T-helper 2 cell treated with Interferon-gamma antibody and Interleukin-4, amounts not matched to agents 5 μg/mL and 100 μg/mL, for 36 hours (primary cell): ENCODE measurements around the gene EYS.

Experiments
- DNase-seq: peaks from one replicate; pipeline ENCODE4 v3.0.0; 2021; ENCODE audit warnings: low spot score
- H3K27ac Mint-ChIP-seq: one replicate; pipeline ENCODE4 v1.8.0; 2021; ENCODE audit warnings: mild to moderate bottlenecking, mixed read lengths
- H3K27me3 Mint-ChIP-seq: one replicate; pipeline ENCODE4 v1.8.0; 2021; ENCODE audit warnings: low read depth, mixed read lengths
- H3K36me3 Mint-ChIP-seq: one replicate; pipeline ENCODE4 v1.8.0; 2021; ENCODE audit warnings: low read depth, mixed read lengths
- H3K4me1 Mint-ChIP-seq: one replicate; pipeline ENCODE4 v1.8.0; 2021; ENCODE audit warnings: low read depth, mixed read lengths
- H3K4me3 Mint-ChIP-seq: one replicate; pipeline ENCODE4 v1.8.0; 2022; ENCODE audit warnings: mild to moderate bottlenecking, moderate library complexity, mixed read lengths
- H3K9me3 Mint-ChIP-seq: one replicate; pipeline ENCODE4 v1.8.0; 2021; ENCODE audit warnings: mixed read lengths

Gene EYS

GRCh38 chr6:64225503-64225902 lies 1481.5 kb downstream of the EYS start:
- no peaks in the 10 kb centered on the region for H3K36me3 Mint-ChIP-seq
- no peak overlapping the region for H3K4me3 Mint-ChIP-seq
- no peaks in the 10 kb centered on the region for H3K9me3 Mint-ChIP-seq
- no peaks in the 10 kb centered on the region for H3K4me1 Mint-ChIP-seq
- no peaks in the 10 kb centered on the region for H3K27me3 Mint-ChIP-seq
- DNase-seq, result no peak
- no peak overlapping the region for H3K27ac Mint-ChIP-seq

DNA sequence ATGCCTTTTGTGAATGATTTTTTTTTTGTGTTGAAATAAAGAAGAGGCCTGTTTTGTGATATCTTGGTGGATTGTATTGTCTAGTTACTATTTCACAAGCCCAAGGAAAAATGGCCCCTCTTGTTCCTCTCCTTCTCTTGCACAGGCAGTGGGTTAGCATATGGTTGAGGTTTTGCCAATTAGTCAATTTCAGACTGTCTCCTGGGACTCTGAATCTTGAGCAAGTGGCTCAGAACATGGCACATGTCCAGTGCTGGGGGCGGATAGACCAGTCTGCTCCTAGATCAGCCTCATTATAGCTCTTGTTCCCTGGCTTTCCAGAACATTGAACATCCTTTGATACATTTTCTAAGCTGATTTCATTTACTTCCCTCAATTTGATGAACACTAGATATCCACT lies 1482.2 kb downstream of the EYS start:
- no peak for DNase-seq
- no peak overlapping the region for H3K27ac Mint-ChIP-seq

DNA sequence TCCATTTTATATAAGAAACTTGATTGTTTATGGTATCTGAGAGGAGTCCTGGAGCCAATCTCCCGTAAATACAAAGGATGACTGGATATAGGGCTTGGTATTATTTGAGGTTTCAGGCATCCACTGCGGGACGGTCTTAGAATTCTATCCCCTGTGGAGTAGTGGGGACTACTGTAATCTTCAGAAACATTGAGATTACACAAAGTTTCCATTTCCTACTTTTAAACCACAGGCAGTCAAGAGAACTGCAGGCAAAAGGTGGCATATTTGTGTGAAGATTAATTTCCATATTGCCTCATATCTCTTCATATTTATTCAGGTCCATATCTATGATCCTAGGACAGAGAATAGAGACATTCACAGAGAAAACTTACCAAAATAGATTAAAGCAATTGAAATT lies 1485.2 kb downstream of the EYS start:
- H3K4me3 Mint-ChIP-seq, result no peak overlapping the region
- peaks cover 4% of the 10 kb centered on the region for H3K9me3 Mint-ChIP-seq
- no peak overlapping the region for H3K27ac Mint-ChIP-seq
- no peaks in the 10 kb centered on the region for H3K4me1 Mint-ChIP-seq
- DNase-seq, result no peak
- no peaks in the 10 kb centered on the region for H3K27me3 Mint-ChIP-seq
- no peaks in the 10 kb centered on the region for H3K36me3 Mint-ChIP-seq

More for the DNA sequence above, 1482.2 kb downstream of the EYS start:
- no peak overlapping the region for H3K4me3 Mint-ChIP-seq
- H3K9me3 Mint-ChIP-seq, result no peaks in the 10 kb centered on the region
- H3K4me1 Mint-ChIP-seq, result no peaks in the 10 kb centered on the region
- no peaks in the 10 kb centered on the region for H3K36me3 Mint-ChIP-seq
- H3K27me3 Mint-ChIP-seq, result no peaks in the 10 kb centered on the region

DNA sequence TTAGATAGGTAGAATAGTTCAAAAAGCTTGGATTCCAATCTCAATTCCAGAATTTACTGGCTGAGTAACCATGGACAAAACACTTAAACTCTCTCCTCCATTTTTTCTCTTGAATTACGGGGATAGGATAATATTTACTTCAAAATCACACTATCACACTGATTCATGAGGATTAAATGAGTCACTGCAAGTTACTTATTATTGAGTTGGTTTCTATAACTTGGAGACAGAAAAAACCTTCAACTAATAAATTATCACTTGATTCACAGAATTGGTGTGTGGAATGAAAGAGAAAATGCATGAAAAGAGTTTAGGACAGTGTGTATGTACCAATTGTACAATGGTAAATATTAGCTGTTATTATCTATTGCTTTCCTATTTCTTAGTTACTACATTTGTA lies 1486.2 kb downstream of the EYS start:
- Mint-ChIP-seq H3K27ac (no peak overlapping the region), H3K9me3 (peaks cover 4% of the 10 kb centered on the region), H3K36me3 (no peaks in the 10 kb centered on the region), H3K27me3 (no peaks in the 10 kb centered on the region), H3K4me3 (no peak overlapping the region), H3K4me1 (no peaks in the 10 kb centered on the region)
- no peak for DNase-seq

DNA sequence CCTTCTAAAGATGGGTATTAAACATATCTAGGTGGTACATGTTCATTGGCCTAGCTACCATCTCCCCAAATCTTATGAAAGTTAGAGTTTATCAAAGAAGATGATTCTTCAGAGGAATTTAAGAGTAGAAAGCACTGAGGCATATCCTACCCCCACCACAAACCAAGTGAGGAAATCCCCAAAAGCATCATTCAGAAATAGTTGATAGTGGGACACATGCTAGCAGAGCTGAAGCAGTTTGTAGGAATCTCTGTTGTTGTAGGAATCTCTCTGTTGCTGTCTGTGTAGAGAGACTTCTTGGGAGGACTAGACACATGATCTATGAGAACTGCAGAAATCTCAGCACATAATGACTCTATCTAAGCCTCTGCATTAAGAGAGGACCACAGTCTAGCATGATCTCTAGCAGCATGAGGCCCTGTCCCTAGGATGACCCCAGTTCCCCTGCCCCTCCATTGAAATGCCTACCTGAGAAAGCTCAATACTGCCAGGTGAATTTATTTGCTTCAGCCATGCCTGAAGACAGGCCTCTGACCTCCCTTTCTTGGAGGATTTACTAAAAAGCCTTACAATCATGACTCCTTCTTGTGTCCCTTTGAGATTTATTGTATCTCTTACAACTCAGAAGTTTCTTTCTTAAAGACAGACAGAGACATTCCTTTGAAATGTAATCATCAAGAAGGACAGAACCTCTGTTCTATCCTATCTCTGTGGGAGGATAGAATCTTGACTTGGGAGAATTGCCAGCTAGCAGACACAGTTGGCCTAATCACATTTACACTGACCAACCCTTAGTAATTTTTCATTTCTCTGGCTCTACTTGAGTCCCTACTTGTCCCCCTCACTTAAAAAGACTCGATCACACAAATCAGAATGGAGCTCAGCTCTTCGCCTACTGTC lies 1489.1 kb downstream of the EYS start:
- H3K4me1 Mint-ChIP-seq, result no peaks in the 10 kb centered on the region
- H3K27ac Mint-ChIP-seq, result no peak overlapping the region
- H3K36me3 Mint-ChIP-seq, result no peaks in the 10 kb centered on the region
- no peak overlapping the region for H3K4me3 Mint-ChIP-seq
- H3K27me3 Mint-ChIP-seq, result no peaks in the 10 kb centered on the region
- DNase-seq, result no peak
- peaks cover 4% of the 10 kb centered on the region for H3K9me3 Mint-ChIP-seq

GRCh38 chr6:64214373-64214772 lies 1492.7 kb downstream of the EYS start:
- Mint-ChIP-seq H3K4me1 (no peaks in the 10 kb centered on the region), H3K36me3 (no peaks in the 10 kb centered on the region), H3K27me3 (no peaks in the 10 kb centered on the region), H3K9me3 (peaks cover 9% of the 10 kb centered on the region), H3K4me3 (no peak overlapping the region), H3K27ac (no peak overlapping the region)
- no peak for DNase-seq

DNA sequence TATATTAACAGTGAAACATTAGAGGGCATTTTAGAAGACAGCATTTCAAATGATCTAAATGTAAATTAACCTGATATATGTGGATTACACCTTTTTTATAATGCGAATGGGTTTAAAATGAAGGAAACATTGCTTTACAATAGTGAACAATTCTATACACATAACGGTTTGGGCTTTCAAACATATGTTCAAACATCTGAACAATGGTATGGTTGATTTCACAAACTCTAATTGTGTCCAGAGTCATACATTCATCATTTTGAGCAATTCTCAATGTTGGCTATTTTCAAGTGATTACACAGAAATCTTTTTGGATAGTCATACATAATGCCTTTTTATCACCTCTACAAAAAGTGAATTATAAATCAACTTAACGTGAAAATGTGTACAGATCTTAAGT lies 1493.3 kb downstream of the EYS start:
- Mint-ChIP-seq H3K27me3 (no peaks in the 10 kb centered on the region), H3K36me3 (no peaks in the 10 kb centered on the region), H3K27ac (no peak overlapping the region), H3K4me3 (no peak overlapping the region), H3K9me3 (peaks cover 7% of the 10 kb centered on the region), H3K4me1 (no peaks in the 10 kb centered on the region)
- no peak for DNase-seq

- H3K27ac Mint-ChIP-seq, result no peak overlapping the region
- H3K9me3 Mint-ChIP-seq, result no peaks in the 10 kb centered on the region
Observed at GRCh38 chr6:64197246-64197645, 1509.8 kb downstream of the EYS start.

GRCh38 chr6:64186592-64186991 lies 1520.4 kb downstream of the EYS start:
- H3K36me3 Mint-ChIP-seq, result no peaks in the 10 kb centered on the region
- no peak overlapping the region for H3K4me3 Mint-ChIP-seq
- H3K9me3 Mint-ChIP-seq, result peaks cover 16% of the 10 kb centered on the region
- no peaks in the 10 kb centered on the region for H3K27me3 Mint-ChIP-seq
- H3K4me1 Mint-ChIP-seq, result no peaks in the 10 kb centered on the region
- H3K27ac Mint-ChIP-seq, result no peak overlapping the region
- DNase-seq, result no peak

More at GRCh38 chr6:64197246-64197645, 1509.8 kb downstream of the EYS start:
- Mint-ChIP-seq H3K27me3 (no peaks in the 10 kb centered on the region), H3K4me1 (no peaks in the 10 kb centered on the region), H3K4me3 (no peak overlapping the region), H3K36me3 (no peaks in the 10 kb centered on the region)
- DNase-seq, result no peak

GRCh38 chr6:64185621-64186020 lies 1521.4 kb downstream of the EYS start:
- Mint-ChIP-seq H3K36me3 (no peaks in the 10 kb centered on the region), H3K27ac (no peak overlapping the region), H3K9me3 (peaks cover 11% of the 10 kb centered on the region), H3K4me3 (no peak overlapping the region), H3K4me1 (no peaks in the 10 kb centered on the region), H3K27me3 (no peaks in the 10 kb centered on the region)
- DNase-seq, result no peak

DNA sequence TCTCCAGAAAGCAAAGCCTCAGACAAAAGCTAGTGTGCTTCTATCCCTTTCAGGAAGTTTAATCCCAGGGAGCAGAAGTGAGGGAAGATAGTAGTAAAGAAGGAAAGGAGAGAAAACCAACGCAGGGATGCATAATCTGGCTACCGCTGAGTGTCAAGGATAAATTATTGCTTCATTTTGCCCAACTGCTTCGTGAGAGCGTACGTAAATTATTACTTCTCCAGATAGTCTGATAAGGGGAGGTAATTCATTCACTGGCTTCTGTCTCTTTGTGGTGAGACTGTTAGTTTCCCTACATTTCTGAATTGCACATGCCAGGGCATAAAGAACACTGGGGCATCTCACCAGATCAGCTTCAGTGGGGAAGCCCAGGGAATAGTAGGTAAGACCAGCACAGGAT lies 1531.7 kb downstream of the EYS start:
- H3K4me3 Mint-ChIP-seq, result no peak overlapping the region
- H3K27ac Mint-ChIP-seq, result no peak overlapping the region
- no peaks in the 10 kb centered on the region for H3K4me1 Mint-ChIP-seq
- H3K36me3 Mint-ChIP-seq, result no peaks in the 10 kb centered on the region
- H3K9me3 Mint-ChIP-seq, result no peaks in the 10 kb centered on the region
- H3K27me3 Mint-ChIP-seq, result no peaks in the 10 kb centered on the region
- DNase-seq, result no peak

DNA sequence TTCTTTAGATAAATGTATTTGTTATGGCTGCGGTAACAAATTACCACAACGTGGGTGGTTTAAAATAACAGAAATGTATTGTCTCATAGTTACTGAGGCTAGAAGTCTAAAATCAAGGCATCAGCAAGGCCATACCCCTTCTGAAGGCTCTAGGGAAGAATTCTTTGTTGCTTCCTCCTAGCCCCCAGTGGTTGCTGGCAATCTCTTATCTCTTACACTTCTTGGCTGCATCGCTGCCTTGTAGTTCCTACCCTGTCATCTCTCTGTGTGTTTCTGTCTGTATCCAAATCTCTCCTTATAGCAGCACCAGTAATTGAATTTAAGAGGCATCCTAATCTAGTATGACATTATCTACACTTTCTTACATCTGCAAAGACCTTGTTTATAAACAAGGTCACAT lies 1536.7 kb downstream of the EYS start:
- H3K9me3 Mint-ChIP-seq, result no peaks in the 10 kb centered on the region
- no peaks in the 10 kb centered on the region for H3K36me3 Mint-ChIP-seq
- DNase-seq, result no peak
- H3K27me3 Mint-ChIP-seq, result no peaks in the 10 kb centered on the region
- H3K4me3 Mint-ChIP-seq, result no peak overlapping the region
- no peaks in the 10 kb centered on the region for H3K4me1 Mint-ChIP-seq
- H3K27ac Mint-ChIP-seq, result no peak overlapping the region

- no peaks in the 10 kb centered on the region for H3K36me3 Mint-ChIP-seq
- DNase-seq, result no peak
- no peak overlapping the region for H3K4me3 Mint-ChIP-seq
- H3K4me1 Mint-ChIP-seq, result no peaks in the 10 kb centered on the region
- H3K27ac Mint-ChIP-seq, result no peak overlapping the region
- H3K27me3 Mint-ChIP-seq, result no peaks in the 10 kb centered on the region
- peaks cover 11% of the 10 kb centered on the region for H3K9me3 Mint-ChIP-seq
Observed at GRCh38 chr6:64160486-64160885, 1546.5 kb downstream of the EYS start.

DNA sequence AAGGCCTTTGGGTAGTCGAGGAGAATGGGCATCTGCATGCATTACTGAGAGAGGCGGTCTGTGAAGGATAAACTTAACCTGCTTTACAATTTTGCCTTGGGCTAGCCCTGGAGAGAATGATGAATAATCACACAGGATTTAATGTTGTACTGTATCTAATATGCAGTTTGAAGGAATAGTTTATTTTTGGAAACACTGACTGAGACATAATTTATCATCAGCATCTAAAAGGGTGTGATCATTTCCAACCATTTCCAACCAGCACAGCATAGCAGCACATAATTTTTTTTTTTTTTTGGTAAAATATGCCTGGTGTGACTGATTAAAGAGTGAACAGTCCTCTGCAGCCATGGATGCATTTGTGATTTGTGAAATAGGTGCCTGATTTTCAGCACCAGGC lies 1552.0 kb downstream of the EYS start:
- H3K36me3 Mint-ChIP-seq, result no peaks in the 10 kb centered on the region
- no peak overlapping the region for H3K4me3 Mint-ChIP-seq
- no peaks in the 10 kb centered on the region for H3K4me1 Mint-ChIP-seq
- H3K27ac Mint-ChIP-seq, result no peak overlapping the region
- no peak for DNase-seq
- peaks cover 11% of the 10 kb centered on the region for H3K9me3 Mint-ChIP-seq
- no peaks in the 10 kb centered on the region for H3K27me3 Mint-ChIP-seq

GRCh38 chr6:64146876-64147275 lies 1560.2 kb downstream of the EYS start:
- no peaks in the 10 kb centered on the region for H3K4me1 Mint-ChIP-seq
- H3K36me3 Mint-ChIP-seq, result no peaks in the 10 kb centered on the region
- no peak overlapping the region for H3K27ac Mint-ChIP-seq
- no peaks in the 10 kb centered on the region for H3K27me3 Mint-ChIP-seq
- H3K4me3 Mint-ChIP-seq, result no peak overlapping the region
- DNase-seq, result no peak
- H3K9me3 Mint-ChIP-seq, result peaks cover 7% of the 10 kb centered on the region
